ENCODE results near the gene LRPAP1.

Gene LRPAP1

DNA sequence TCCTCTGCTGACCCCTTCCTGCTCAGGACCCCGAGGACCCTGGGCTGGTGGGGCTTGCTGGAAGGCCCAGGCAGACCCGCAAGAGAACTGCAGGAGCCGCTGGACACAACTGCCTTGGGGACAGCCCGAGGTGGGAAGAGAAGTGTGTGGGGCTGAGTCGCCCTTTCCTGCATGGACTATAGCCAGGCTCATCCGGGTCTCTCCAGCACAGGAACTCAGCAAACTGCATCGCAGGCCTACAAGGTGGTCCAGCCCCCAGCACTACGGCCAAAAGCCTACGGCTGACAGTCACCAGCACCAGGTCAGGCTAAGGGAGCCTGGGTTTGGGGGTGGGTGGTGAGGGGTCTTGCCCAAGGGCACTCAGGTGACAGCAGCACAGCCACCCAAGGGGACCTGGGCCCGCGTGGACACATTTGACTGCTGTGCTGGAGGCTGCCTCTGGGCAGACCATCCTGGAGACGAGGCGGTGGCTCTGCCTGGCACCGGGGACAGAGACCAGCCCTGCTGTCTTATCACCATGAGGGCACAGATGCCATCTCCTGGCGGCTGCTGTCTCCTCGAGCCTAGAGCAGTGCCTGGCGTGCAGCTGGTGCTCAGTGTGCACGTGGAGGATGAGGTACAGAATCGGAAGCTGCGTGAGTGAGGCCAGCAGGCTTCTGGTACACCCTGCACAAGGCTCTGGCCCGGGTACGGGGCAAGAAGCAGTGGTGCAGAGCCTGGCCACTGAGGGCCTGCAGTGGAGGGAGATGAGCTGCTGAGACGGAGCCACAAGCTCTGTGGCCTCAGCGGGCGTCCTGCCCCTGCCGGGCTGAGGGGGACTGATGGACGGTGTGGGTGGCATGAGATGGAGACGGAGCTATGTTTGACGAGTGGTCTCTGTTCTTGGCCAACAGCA lies 15.1 kb downstream of the LRPAP1 start (continued):
- no peak for TF ChIP-seq ZSCAN18 (tag by site-specific recombination; IDR thresholded peaks at IDR 0.05)
- TF ChIP-seq ZNF266 (tag by site-specific recombination; IDR thresholded peaks at IDR 0.05; ENCODE audit: low read depth): no peak
- no peak for TF ChIP-seq PBX3 (CRISPR knock-in tag; IDR thresholded peaks at IDR 0.05)
- TF ChIP-seq, protein P1, sequence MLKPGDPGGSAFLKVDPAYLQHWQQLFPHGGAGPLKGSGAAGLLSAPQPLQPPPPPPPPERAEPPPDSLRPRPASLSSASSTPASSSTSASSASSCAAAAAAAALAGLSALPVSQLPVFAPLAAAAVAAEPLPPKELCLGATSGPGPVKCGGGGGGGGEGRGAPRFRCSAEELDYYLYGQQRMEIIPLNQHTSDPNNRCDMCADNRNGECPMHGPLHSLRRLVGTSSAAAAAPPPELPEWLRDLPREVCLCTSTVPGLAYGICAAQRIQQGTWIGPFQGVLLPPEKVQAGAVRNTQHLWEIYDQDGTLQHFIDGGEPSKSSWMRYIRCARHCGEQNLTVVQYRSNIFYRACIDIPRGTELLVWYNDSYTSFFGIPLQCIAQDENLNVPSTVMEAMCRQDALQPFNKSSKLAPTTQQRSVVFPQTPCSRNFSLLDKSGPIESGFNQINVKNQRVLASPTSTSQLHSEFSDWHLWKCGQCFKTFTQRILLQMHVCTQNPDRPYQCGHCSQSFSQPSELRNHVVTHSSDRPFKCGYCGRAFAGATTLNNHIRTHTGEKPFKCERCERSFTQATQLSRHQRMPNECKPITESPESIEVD (tag by site-specific recombination; IDR thresholded peaks at IDR 0.05): no peak

DNA sequence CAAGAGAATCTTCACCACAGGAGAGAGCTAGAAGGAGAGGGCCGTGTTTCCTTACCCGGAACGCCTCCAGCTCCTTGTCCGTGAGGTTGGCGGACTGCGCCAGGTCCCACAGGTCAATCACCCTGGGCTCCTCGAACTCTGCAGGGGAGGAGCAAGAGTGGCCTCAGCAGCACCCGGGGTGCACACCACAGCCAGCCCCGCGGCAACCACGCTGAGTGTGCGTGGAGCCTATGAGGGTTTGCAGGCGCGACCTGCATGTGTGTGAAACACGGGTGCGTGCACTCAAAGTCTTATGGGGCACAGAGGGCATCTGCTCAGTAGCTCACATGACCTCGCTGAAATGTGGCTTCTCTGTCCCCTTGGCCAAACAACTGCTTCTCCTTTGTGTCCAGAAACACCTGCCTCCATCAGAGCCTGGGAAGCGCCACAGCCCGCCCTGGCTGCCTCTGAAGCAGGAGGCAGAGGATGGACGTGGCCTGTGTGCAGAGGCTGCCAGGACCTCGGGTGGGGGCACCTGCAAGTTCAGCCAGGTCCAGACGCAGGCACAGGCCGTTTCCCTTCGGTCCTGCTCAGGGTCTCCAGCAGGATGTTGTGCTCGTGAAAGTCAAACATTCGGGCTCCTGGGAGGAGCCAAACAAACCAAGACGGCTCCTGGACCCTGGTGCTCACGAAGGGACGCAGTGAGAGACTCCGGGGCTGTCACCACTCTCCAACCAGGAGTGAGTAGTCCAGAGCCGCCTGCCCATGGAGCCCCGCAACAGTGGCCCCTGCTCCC lies 16.0 kb downstream of the LRPAP1 start:
- TF ChIP-seq SCRT1 (tag by site-specific recombination; IDR thresholded peaks at IDR 0.05; ENCODE audit: borderline replicate concordance) (no peak), ZNF791 (tag by site-specific recombination; IDR thresholded peaks at IDR 0.05) (no peak), KLF9 (tag by site-specific recombination; IDR thresholded peaks at IDR 0.05; ENCODE audit: low read depth) (no peak), ZNF292 (tag by site-specific recombination; IDR thresholded peaks at IDR 0.05; ENCODE audit: borderline replicate concordance, low read depth) (no peak), KLF8 (tag by site-specific recombination; IDR thresholded peaks at IDR 0.05) (no peak), ZNF274 (IDR thresholded peaks at IDR 0.05; ENCODE audit: low read length) (no peak), ZNF274 (tag by site-specific recombination; IDR thresholded peaks at IDR 0.05; ENCODE audit: borderline replicate concordance) (no peak), ZNF513 (tag by site-specific recombination; IDR thresholded peaks at IDR 0.05) (no peak), ZNF830 (tag by site-specific recombination; IDR thresholded peaks at IDR 0.05; ENCODE audit: low read depth) (no peak), HOXC10 (CRISPR knock-in tag; IDR thresholded peaks at IDR 0.05) (no peak), ZNF549 (tag by site-specific recombination; IDR thresholded peaks at IDR 0.05) (no peak), ZXDB (tag by site-specific recombination; IDR thresholded peaks at IDR 0.05) (no peak), GFI1B (tag by site-specific recombination; IDR thresholded peaks at IDR 0.05) (no peak), ZNF561 (tag by site-specific recombination; IDR thresholded peaks at IDR 0.05; ENCODE audit: borderline replicate concordance) (no peak), ZFP69B (tag by site-specific recombination; IDR thresholded peaks at IDR 0.05) (no peak)
- TF ChIP-seq, protein P2, sequence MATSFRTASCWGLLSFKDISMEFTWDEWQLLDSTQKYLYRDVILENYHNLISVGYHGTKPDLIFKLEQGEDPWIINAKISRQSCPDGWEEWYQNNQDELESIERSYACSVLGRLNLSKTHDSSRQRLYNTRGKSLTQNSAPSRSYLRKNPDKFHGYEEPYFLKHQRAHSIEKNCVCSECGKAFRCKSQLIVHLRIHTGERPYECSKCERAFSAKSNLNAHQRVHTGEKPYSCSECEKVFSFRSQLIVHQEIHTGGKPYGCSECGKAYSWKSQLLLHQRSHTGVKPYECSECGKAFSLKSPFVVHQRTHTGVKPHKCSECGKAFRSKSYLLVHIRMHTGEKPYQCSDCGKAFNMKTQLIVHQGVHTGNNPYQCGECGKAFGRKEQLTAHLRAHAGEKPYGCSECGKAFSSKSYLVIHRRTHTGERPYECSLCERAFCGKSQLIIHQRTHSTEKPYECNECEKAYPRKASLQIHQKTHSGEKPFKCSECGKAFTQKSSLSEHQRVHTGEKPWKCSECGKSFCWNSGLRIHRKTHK (tag by site-specific recombination; IDR thresholded peaks at IDR 0.05): no peak
- CTCF ChIA-PET: no interaction called here
- H3K27ac ChIP-seq (ENCODE audit: extremely low read depth, low read depth, low read length): no peak overlapping the region
- no peaks in the 10 kb centered on the region for H3K4me1 ChIP-seq (ENCODE audit: control insufficient read depth, insufficient read depth, low read length)
- no peak overlapping the region for H3K4me3 ChIP-seq (ENCODE audit: low read depth, low read length)
- peaks cover 0 to 96% of the 10 kb centered on the region in 2 experiments; a peak in 2 of 3 replicates for H3K36me3 ChIP-seq (ENCODE audit: control insufficient read depth in 2 of 2, insufficient read depth in 1 of 2, low read length in 2 of 2)
- no peaks in the 10 kb centered on the region for H3K9me3 ChIP-seq (ENCODE audit: control insufficient read depth, insufficient read depth, low read depth, low read length)
- POLR2A ChIA-PET: no interaction called here

Measured in HEK293 (cell line).